GOT3 (cell line): ENCODE data around the gene KRTAP10-10.
"Not testable (repeated sequence)": the region's sequence is repeated elsewhere in the genome, so short reads cannot be mapped to it uniquely, and the experiment has no call there.

Experiments
- DNase-seq: peaks from one replicate; lab custom pipeline; 2025; ENCODE audit warnings: mixed read lengths; lab: John Stamatoyannopoulos, UW

KRTAP10-10 gene

GRCh38 chr21:44684483-44684882 is 47.3 kb downstream of the KRTAP10-10 start:
- no peak for DNase-seq

GRCh38 chr21:44685050-44685449 is 47.9 kb downstream of the KRTAP10-10 start:
- not testable (repeated sequence) for DNase-seq

- no peak for DNase-seq
Measured at GRCh38 chr21:44686000-44686781, 49.0 kb downstream of the KRTAP10-10 start.

- no peak for DNase-seq
Measured at GRCh38 chr21:44686843-44687561, 49.8 kb downstream of the KRTAP10-10 start.

GRCh38 chr21:44687671-44688070 is 50.5 kb downstream of the KRTAP10-10 start:
- DNase-seq, result no peak
